Measurements from ENCODE around the gene SBK2.

Gene SBK2

DNA sequence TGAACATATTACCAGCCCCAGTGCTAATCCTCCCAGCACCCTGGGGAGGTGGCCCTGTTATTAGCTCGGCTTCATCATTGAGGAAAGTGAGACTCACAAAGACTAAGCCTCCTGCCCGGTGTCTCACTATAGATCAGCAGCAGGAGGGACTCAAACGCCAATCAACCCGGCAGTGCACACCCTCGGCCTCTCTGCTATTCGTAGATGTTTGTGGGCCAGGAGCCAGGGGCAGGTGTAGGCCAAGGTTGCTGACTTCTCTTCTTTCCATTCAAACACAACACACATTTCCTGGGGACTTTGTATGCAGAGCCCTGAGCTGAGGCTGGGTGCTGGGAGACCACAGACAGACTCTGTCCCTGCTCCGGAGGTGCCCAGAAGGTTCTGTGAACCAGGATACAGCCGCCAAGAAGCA lies 17.8 kb upstream of the SBK2 start:
- DNase-seq (ENCODE audit: low spot score), result no peak

DNA sequence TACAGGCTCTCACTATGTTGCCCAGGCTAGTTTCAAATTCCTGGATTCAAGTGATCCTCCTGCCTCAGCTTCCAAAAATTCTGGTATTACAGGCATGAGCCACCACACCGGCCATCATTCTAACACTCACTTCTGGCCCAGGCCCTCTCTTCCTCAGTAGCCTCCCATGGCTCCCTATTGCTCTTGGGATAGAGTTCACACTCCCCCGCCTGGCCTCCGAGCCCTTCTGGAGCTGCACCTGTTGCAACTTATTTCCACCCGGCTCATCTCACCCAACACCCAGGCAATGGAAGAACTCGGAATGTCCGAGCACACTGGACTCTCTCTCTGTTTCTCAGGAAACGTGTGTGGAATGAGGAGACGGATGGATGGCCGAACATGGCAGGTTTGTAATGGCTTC lies 17.4 kb upstream of the SBK2 start:
- DNase-seq (ENCODE audit: low spot score), result no peak

DNA sequence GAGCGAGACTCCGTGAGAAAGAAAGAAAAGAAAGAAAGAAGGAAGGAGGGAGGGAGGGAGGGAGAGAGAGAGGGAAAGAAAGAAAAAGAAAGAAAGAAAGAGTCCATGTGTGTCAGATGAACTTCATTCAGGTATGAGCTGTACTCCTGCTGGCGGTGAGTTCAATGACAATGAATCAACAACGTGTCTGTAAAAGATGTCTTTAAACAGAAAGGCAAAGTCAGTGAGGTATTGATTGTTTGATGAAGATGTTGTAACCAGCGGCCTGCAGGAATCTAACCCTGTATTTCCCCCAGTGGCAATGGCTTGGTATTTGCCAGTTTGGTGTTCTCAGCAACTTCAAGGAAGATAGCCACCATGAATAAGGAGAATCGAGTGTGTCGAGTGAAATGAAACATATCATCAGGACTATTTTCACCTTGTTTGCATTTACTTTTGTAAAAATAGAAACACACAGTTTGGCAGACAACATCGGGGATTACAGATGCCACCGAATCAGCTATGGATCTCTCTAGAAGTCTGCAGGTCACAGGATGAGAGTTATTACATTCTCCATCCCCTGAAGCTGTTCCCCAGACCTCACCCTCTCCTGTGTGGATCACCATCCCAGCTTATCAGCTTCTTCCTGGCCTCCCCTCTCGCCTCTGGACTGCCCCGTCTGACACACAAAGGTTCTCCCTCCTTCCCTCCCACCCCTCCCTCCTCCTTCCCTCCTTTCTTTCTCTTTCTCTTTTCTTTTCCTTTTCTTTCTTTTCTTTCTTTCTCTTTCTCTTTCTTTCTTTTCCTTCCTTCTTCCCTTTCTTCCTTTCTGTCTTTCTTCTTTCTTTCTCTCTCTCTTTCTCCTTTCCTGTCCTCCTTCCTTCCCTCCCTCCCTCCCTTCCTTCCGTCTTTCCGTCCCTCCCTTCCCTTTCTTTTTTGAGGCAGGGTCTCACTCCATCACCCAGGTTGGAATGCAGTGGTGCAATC lies 16.6 kb upstream of the SBK2 start:
- no peak for DNase-seq (ENCODE audit: low spot score)

DNA sequence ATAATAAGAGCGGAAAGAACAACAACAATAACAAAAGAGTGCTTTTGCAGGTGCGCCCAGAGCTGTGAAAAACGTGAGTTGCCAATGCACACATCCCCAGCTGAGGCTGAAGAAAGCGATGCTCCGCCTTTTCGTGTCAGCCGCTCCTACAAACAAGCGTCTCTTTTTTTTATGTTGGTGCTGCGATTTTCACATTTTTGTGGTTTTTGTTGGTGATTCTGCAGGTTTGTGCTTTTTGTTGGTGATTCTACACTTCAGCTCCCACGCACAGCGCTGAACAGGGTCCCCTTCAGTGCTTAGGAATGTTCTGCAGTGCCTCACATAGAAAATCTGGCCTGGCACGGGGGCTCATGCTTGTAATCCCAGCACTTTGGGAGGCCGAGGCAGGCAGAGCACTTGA lies 15.7 kb upstream of the SBK2 start:
- no peak for DNase-seq (ENCODE audit: low spot score)

DNA sequence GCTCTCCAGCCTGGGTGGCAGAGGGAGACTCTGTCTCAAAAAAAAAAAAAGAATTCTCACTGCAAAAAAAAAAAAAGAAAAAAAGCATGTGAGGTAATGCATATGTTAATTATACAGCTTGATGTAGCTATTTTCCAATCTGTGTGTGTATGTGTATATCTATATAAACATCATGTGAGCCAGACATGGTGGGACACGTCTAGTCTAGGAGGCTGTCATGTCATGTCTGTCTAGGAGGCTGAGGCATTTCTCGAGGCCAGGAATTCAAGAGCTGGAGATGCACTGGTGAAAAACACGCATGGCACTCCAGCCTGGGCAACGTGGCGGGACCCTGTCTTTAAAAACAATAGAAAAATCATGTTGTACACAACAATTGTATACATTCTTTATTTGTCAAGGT lies 15.3 kb upstream of the SBK2 start:
- no peak for DNase-seq (ENCODE audit: low spot score)

DNA sequence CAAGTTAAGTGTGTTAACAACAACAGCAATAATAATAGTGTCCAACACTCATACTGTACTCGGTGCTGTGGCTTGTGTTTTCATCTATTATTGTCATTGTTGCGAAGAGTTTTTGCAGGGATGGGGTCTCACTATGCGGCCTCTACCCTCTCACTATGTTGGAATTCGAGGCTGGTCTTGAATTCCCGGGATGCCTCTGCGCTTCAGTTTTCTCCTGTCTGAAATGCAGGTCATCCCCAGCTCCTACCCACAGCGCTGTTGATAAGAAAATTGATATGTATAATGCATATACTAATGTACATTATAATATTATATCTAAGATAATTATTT lies 13.4 kb upstream of the SBK2 start:
- DNase-seq (ENCODE audit: low spot score), result no peak

DNA sequence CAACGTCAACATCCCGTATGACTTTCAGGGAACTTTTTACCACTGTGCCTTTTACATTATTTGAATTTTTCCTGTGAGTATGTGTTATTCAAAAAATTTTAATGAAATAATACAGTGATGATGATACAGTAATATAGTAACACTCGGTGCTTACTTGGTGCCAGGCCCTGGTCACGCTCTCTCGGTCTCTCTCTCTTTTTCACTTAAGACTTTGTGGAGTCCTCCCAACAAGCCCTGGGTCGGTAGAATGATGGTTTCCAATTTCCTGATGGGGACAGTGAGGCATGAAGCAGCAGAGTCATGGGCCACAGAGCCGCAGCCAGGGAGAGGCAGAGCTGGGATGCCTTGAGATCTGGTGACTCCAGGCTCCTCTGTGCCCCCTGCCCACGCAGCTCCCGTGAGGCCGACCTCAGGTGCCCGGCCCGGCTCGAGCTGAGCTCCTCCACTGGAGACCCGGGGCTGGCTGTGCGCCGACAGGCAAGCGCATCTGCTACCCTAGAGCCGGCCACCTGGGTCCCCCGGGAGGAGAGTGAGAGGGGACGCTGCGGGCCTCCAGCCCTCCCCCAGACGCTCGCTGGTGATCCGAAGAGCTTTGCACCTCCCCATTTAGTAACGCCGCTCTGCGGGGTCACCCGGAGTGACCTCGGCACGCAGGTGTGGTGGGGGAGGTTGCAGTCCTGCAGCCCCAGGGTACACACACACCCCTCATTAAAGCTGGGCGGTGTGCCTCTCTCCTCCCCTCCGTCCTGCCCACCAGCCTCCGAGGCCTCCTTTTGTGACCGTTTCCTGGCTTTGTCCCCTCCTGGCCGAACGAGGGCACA lies 12.8 kb upstream of the SBK2 start:
- DNase-seq (ENCODE audit: low spot score), result peak; percentile 90

DNA sequence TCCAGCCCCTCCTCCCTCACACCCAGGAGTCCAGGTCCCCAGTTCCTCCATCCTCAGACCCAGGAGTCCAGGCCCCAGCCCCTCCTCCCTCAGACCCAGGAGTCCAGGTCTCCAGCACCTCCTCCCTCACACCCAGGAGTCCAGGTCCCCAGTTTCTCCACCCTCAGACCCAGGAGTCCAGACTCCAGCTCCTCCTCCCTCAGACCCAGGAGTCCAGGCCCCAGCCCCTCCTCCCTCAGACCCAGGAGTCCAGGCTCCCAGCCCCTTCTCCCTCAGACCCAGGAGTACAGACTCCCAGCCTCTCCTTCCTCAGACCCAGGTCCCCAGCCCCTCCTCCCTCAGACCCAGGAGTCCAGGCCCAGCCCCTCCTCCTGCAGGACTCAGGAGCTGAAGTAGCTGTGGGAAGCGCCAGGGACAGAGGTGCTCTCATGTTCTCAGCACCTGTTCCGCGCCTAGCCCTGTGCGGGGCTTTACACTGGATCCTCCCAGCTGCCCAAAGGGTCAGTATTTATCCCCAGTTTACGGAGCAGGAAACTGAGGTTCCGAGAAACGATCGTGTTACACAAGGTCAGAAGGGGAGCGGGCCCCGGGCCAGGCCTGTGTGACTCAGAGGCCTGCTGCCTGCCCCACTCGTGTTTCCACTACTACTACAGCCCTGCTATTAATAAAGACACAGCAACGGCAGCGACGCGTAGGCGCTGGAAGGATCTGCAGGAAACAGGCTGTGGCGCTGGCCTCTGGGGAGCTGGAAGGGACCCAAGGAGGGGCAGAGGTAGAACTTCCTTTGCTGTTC lies 10.1 kb upstream of the SBK2 start:
- DNase-seq (ENCODE audit: low spot score), result no peak

DNA sequence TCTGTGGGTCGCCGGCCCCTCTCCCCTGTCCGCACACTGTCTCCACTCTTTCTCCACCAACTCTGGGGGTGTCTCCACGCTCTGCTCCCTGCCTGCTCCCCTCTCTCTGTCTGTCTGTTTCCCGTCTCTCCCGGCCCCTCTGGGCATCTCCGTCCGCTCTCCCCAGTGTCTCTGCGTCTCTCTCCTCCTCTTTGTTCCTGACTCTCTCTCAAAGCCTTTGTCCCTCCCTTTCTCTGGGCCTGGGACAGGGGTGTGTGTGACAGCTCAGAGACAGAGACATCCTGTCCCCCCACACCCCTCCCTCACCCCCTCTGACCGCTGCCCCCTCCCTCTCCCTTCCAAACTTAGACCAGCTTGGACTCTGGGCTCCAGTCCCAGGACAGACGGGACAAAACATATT lies 9.1 kb upstream of the SBK2 start:
- DNase-seq (ENCODE audit: low spot score), result no peak

DNA sequence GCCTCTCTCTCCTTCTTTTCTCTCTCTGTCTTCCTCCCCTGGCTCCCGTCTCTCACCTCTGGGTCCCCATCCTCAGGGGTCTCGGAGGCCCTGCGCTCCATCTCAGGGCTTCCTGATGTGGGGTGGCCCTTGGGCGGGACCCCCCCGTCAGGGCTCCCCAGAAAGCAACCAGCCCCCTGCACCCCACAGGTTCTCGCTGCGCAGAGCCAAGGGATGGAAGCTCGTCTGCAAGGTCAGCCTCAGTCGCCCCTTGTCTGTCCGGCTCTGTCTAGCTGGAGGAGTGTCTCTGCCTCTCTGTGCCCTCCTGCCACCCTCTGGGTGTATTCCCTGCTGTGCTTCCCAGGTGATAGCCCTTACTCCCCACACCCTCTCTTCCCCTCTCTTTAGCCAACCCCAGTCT lies 8.5 kb upstream of the SBK2 start, which contains the start of gene SBK3:
Gene SBK3 (minus strand): TSS at position 101 of the 400 bp plus-strand sequence. CDS start 0 bp downstream, at position 101.
- DNase-seq (ENCODE audit: low spot score), result no peak

DNA sequence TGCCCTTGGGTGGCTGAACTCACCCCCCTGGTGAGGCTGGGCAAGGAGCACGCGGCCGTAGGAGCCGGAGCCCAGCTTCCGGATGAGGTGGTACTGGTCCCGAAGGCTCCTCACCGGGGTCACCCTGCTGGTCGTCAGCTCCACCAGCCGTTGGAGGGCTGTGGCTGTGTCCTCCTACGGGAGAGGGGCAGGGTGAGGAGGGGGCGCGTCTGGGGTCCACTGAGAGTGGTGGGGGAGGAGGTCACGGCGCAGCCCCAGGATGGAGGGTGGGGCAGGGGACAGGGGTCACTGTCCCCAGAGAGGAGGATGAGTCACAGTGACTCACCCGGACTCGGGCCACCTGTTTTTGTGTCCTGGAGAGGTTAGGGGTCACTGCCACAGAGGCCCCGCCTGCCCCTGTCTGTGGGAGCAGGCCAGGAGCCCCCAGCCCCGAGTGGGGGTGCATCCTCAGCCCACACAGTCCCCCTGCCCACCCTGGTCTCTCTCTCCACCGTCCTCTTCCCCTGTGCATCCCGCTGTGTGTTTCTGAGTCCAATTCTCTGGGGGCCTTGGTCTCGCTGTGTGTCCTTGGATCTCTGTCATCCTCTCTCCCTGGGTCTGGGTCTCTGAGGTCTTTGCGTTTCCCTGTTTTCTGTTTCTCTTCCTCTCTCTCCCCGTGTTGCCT lies 8.0 kb upstream of the SBK2 start:
- DNase-seq (ENCODE audit: low spot score), result no peak

DNA sequence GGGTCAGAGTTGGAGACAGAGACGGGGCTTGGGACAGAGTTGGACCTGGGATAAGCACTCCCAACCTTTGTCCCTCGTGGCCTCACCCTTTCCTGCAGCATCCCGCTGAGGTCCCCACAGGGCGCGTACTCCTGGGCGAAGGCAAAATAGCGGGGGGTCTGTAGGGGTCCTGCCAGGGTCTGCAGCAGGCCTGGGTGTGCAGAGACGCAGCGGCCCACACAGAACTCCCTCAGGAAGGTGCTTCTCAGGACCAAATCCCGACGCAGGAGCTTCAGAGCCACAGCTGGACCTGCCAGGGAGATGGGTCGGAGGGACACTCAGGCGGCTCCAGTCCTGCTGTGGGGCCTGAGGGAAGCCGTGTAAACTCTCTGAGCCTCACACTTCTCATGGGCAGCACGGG lies 7.1 kb upstream of the SBK2 start:
- no peak for DNase-seq (ENCODE audit: low spot score)

DNA sequence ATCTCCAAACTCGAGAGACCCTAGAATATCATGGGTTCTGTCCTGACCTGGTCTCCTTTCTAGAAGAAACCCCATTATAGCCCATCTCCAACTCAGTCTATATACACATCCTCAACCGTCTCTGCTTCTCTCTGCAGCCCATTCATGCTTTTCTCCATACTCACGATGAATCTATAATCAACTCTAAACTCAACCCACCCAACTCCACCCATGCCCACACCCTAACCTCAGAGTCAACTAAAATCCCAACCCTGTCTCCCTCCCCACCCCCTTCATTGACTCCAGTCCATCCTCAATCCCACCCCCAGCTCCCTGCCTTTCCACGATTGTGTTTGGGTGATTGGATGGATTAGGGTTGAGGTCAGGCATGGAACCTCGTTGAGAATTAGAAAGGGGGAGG lies 6.6 kb upstream of the SBK2 start:
- DNase-seq (ENCODE audit: low spot score), result no peak

DNA sequence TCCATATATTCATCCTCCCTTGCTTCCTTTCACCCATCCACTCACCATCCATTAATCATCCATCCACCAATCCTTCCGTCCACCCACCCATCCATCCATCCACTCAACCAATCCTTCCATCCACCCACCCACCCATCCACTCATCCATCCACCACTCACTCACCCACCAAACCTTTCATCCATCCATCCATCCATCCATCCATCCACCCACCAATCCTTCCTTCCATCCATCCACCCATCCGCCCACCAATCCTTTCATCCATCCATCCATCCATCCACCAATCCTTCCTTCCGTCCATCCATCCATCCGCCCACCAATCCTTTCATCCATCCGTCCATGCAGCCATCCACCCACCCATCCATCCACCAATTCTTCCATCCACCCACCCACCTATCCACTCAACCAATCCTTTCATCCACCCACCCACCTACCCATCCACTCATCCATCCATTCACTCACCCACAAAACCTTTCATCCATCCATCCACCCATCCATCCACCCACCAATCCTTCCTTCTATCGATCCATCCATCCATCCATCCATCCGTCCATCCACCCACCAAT lies 5.4 kb upstream of the SBK2 start:
- no peak for DNase-seq (ENCODE audit: low spot score)

DNA sequence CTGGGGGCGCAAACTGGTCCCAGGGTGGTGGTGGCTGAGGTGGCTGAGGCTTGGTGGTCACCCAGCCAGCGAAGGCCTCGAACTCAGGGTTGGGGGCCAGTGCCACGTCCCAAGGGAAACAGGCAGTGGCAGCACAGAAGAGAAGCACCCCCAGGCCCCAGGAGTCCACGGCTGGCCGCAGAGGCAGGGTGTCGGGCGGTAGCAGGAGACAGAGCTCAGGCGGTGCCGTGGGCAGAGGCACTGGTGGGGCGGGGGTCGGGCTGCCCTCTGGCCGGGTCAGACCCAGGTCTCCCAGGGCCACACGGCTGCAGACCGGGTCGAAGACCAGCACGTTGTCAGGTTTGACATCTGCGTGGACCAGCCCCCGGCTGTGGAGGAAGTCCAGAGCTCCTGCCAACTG lies 4.2 kb upstream of the SBK2 start:
- no peak for DNase-seq (ENCODE audit: low spot score)

DNA sequence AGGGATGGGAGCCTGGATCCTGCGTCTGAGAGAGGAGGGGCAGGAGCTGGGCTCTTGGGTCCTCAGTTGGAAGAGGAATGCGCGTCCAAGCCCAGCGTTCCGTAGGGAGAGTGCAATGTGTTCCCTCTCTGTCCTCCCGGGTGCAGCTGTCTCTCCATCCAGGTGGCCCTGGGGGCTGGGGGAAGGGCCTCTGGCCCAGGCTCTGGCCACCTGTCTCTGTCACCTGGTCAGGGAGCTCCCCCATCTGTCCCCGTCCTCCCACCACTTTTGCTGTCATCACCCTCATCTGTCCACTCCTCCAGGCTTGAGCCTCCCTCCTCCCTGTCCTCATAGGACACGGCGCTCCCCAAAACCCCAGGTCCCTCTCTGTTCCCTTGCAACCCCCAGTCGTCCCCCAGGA lies 3.7 kb upstream of the SBK2 start:
- DNase-seq (ENCODE audit: low spot score), result no peak

DNA sequence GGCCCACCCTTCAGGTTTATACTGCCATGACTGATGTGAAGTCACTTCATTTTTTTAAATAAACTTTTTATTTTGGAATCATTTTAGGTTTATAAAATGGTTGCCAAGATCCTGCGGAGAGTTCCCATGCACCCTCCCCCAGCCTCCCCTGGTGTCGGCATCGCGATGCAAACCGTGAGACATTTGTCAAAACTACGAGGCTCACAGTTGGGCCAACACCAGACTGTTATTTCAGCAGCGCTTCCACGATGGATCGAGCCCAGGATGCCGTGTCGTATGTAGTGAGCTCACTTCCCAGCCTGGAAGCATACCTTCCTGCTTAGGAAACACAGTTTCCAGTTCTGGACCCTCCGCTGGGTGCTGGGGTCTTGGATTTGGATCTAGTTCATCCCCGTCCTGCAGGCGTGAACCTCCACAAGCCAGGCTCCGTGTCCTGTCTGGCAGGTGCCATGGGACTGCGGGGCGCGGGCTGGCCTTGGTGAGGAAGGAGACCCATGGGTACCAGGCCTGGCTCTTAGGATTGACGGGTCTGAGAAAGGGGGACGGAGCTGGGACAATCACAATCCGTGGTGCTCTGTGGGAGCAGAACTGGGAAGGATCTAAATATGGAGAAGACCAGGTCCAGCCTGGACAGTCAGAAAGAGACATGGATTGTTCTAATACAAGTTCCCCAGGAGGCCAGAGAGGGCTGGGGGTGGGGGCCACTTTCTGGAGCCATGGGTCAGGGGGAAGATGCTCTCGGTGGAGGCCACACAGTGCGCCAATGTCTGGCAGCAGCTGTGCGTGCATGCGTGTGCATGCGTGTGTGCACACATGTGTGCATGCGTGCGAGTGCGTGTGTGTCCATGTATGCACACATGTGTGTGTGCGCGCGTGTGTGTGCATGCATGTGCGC lies 2.4 kb upstream of the SBK2 start:
- DNase-seq (ENCODE audit: low spot score), result no peak

DNA sequence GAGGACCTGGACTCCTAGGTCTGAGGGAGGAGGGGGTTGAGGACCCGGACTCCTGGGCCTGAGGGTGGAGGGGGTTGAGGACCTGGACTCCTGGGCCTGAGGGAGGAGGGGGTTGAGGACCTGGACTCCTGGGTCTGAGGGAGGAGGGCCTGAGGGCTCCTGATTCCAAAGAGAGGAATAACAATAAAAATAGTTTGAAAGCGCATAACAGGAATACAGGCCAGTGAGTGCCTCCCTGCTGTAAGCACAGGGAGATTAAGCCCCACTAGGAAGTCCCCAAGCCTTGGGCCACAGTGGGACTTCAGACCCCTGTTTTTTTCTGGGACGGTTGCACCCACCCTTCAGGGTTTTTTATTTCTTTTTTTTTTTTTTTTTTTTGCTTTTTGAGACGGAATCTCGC lies 1.2 kb upstream of the SBK2 start:
- no peak for DNase-seq (ENCODE audit: low spot score)

DNA sequence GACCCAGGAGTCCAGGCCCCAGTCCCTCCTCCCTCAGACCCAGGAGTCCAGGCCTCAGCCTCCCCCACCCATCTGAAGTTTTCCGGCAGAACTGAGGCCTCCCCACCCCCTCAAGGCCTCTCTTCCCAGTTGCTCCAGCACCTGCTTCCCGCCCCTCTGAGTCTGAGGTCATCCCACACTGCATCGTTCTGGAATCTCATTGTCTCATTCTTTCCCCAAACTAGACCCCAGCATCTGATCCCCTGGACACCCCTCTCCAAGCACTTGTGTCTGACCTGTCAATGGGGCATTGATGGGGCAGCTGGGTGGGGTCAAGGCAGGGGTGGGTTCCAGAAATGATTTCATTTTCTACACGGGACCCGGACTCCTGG lies 793 bp upstream of the SBK2 start:
- DNase-seq (ENCODE audit: low spot score), result peak; percentile 37

DNA sequence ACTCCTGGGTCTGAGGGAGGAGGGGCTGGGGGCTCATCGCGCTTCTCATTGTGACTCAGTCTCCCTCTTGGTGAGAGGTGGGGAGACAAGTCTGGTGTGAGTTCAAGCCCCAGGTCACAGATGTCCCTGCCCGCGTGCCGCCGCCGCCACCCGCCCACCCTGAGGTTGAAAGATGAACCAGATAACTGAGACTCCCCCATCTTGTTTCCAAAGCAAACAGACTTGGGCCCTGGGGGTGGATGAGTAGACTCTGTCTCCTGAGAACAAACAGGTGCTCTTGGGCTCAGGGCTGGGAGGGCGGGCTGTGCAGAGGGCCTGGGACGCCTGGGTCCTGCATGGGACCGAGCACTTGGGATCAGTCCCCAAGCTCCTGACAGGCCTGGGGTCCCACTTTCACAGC lies 567 bp downstream of the SBK2 start:
- DNase-seq (ENCODE audit: low spot score), result no peak

DNA sequence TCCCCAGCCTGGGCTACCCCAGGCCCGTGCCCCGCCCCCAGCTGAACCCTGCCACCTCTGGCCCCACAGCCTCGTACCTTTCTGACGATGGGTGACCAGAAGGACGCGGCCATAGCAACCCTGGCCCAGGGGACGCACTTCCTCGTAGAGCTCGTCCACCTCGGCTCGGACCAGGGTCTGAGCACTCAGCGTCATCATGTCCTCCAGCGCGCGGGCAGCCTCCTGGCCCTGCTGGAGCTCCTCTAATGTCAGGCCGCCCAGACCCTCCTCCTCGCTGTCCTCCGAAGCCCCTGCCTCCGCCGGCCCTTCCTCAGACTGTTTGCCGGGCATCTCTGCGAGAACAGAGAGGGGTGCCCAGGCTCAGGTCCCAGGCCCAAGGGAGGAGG lies 975 bp downstream of the SBK2 start:
- no peak for DNase-seq (ENCODE audit: low spot score)
